ENCODE measurements around the gene CELSR1. TPM values are rescaled to one million over a fixed set of nuclear protein-coding genes. Genes with fewer than 3 reads are reported as not detected.

The CELSR1 gene
- total and polyA plus RNA-seq, 8 donors = 0.75 to 3.2 (median 1.2) TPM

DNA sequence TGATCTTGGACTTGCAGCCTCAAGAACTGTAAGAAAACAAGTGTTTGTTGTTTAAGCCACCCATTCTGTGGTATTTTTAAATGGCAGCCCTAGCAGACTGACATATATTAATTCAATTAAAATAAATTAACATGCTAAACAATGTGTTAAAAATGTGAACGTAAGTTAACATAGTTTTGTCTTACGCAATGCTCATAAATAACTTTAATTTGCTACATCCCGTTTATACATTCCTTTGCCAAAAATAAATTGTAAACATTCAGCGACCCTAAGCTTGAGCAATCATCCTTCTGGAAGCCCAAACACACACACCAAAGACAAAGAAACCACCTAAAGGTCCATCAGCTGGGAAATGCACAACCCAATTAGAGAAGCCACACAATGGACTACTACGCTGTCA lies 70.4 kb downstream of the CELSR1 start:
- TF ChIP-seq, protein P1, sequence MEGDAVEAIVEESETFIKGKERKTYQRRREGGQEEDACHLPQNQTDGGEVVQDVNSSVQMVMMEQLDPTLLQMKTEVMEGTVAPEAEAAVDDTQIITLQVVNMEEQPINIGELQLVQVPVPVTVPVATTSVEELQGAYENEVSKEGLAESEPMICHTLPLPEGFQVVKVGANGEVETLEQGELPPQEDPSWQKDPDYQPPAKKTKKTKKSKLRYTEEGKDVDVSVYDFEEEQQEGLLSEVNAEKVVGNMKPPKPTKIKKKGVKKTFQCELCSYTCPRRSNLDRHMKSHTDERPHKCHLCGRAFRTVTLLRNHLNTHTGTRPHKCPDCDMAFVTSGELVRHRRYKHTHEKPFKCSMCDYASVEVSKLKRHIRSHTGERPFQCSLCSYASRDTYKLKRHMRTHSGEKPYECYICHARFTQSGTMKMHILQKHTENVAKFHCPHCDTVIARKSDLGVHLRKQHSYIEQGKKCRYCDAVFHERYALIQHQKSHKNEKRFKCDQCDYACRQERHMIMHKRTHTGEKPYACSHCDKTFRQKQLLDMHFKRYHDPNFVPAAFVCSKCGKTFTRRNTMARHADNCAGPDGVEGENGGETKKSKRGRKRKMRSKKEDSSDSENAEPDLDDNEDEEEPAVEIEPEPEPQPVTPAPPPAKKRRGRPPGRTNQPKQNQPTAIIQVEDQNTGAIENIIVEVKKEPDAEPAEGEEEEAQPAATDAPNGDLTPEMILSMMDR (IDR thresholded peaks at IDR 0.05) = no peak
- Histone ChIP-seq H3K9me3 (no peaks in the 10 kb centered on the region), H3K4me1 (no peaks in the 10 kb centered on the region), H3K4me3 (no peak overlapping the region), H3K27ac (no peak overlapping the region), H3K36me3 (no peaks in the 10 kb centered on the region), H3K27me3 (no peaks in the 10 kb centered on the region)
- DNase-seq (no peak), FAIRE-seq (no peak), ATAC-seq (no peak)
- WGBS, 2 donors = 62 to 76% methylated on average over 5 of the region's 5 CpGs
- intact Hi-C loops (cut with DNase I) = no loop called here

DNA sequence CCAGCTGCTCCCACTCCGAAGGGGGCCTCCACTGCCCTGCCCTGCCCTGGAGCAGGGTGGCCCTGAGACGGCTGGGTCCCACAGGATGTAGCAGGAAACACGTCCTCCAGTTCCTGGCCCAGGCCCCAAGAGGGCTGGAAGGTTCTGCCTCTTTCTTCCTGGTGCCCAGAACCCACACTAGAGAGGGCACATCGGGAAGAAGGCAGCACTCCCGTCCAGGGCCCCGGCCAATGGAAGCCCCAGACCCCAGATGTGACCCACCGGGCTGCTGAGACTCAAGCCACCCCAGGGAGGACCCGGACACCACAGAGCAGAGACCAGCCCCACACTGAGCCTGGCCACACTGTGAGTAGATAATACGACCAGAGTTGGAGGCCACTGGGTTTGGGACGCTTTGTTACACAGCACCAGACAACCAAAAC lies 71.2 kb downstream of the CELSR1 start:
- H3K9me3 ChIP-seq = no peaks in the 10 kb centered on the region
- intact Hi-C loops (cut with DNase I) = no loop called here
- TF ChIP-seq, protein P1 (IDR thresholded peaks at IDR 0.05) = no peak
- H3K27me3 ChIP-seq = no peaks in the 10 kb centered on the region
- H3K4me1 ChIP-seq = no peaks in the 10 kb centered on the region
- FAIRE-seq (no peak), DNase-seq (peak in 1 of 6 donors; percentile 60), ATAC-seq (peak in 1 of 4 donors; percentile 19)
- H3K4me3 ChIP-seq = no peak overlapping the region
- 78 to 81% methylated on average over 10 of the region's 10 CpGs for WGBS, 2 donors
- no peaks in the 10 kb centered on the region for H3K36me3 ChIP-seq
- no peak overlapping the region for H3K27ac ChIP-seq

DNA sequence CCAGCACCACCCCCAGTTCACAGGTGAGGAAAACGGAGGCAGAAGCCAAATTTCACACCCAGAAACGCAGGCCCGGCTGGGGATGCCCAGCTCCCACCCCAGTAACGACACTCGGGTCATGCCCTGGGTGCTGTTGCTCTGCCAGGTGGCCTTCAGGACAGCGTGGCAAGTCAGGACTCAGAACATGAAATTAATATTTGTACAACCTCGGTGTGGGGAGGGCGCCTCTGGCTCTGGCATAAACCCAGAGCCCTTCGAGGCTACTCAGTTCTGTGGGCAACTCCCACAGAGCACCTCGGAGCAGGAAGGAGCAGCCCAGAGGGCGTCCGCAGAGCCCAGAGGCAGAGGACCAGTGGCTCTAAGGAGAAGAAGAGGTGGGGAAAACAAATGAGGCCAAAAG lies 71.6 kb downstream of the CELSR1 start:
- WGBS, 2 donors = 42 to 49% methylated on average over 12 of the region's 12 CpGs
- no peak overlapping the region for H3K4me3 ChIP-seq
- ATAC-seq = peak in 3 of 4 donors; percentile 31 to 53 (median 46)
- no peak for FAIRE-seq
- no peaks in the 10 kb centered on the region for H3K9me3 ChIP-seq
- no peaks in the 10 kb centered on the region for H3K27me3 ChIP-seq
- H3K36me3 ChIP-seq = no peaks in the 10 kb centered on the region
- no peaks in the 10 kb centered on the region for H3K4me1 ChIP-seq
- no peak overlapping the region for H3K27ac ChIP-seq
- TF ChIP-seq, protein P1 (IDR thresholded peaks at IDR 0.05) = no peak
- DNase-seq = peak in 1 of 6 donors; percentile 32
- intact Hi-C loops (cut with DNase I) = no loop called here

DNA sequence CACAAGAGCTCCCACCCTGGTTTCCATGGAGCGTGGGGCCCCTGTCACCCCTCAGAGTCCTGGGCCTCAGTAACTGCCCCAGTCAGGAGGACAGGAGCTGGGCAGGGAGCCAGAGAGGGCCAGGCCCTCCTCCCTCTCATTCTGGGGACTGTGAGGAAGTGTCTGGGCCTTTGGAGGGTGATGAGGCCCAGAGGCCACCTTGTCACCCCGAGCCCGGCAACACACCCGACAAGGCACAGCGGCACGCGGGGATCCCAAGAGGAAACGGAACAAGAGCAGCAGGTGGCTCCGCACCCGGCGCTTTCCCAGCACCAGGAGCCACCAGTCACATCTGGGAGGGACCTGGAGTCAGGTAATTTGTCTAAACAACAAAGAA lies 72.1 kb downstream of the CELSR1 start:
- ATAC-seq = peak in 3 of 4 donors; percentile 17 to 49 (median 24)
- intact Hi-C loops (cut with DNase I) = no loop called here
- FAIRE-seq = no peak
- no peak overlapping the region for H3K27ac ChIP-seq
- peak in 2 of 6 donors; percentile 17 to 56 for DNase-seq
- no peaks in the 10 kb centered on the region for H3K36me3 ChIP-seq
- no peaks in the 10 kb centered on the region for H3K9me3 ChIP-seq
- H3K4me3 ChIP-seq = no peak overlapping the region
- H3K4me1 ChIP-seq = no peaks in the 10 kb centered on the region
- TF ChIP-seq, protein P1 (IDR thresholded peaks at IDR 0.05) = no peak
- WGBS, 2 donors = 56 to 63% methylated on average over 11 of the region's 11 CpGs
- H3K27me3 ChIP-seq = no peaks in the 10 kb centered on the region

DNA sequence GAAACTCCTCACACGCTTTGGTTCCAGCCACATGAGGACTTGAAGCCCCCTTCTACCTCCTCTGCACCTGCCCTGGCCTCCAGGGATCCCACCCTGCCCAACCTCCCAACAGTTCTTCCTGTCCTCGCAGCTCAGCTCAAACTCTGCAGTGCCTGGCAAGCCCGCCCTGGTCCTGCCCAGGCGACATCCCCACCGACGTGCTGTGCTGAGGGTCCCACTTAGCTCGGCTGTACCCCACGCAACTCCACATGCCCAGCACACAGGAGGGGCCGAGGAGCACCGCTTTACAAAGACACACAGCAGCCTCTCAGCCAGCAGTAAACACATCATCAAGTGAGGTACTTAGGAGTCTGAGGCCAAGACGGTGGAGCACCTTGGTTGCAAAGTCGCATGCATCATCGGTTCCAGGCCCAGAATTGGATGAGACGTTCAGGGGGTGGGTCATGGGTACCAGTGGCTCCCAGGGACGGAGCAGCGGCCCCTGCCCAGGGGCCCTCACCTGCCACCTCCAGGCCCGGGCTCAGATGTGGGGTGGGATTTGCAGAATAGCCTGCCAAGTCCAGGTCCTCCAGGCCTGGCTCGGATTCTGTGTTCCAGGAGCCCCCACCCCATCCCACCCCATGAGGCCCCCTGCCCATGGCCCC lies 72.6 kb downstream of the CELSR1 start:
- no peaks in the 10 kb centered on the region for H3K9me3 ChIP-seq
- no peak for DNase-seq
- no peak overlapping the region for H3K27ac ChIP-seq
- H3K4me3 ChIP-seq = no peak overlapping the region
- no peaks in the 10 kb centered on the region for H3K27me3 ChIP-seq
- no peak for FAIRE-seq
- intact Hi-C loops (cut with DNase I) = no loop called here
- H3K36me3 ChIP-seq = no peaks in the 10 kb centered on the region
- ATAC-seq = no peak
- WGBS, 2 donors = 80 to 90% methylated on average over 17 to 18 of the region's 18 CpGs
- TF ChIP-seq, protein P1 (IDR thresholded peaks at IDR 0.05) = no peak
- no peaks in the 10 kb centered on the region for H3K4me1 ChIP-seq

Measured in pancreas (tissue), 10 donors.